ENCODE measurements around the gene BMPR1A. TPM values are rescaled to one million over a fixed set of nuclear protein-coding genes. Genes with fewer than 3 reads are reported as not detected.
A peak's percentile ranks its signal among the peaks of the same experiment; 100 is the strongest.

Gene BMPR1A
- 10 to 100 TPM; 10.8 to 13.6 TPM for total RNA-seq

GRCh38 chr10:86756511-86757112 is at the start of gene BMPR1A:
Gene BMPR1A, plus strand, starts transcription at chr10:86756619. Its CDS starts 119,400 bp downstream, at chr10:86876019.
- POLR2A ChIA-PET, result interaction anchor here (1.0 to 1.6 kb wide), 2 partner anchors 45 to 339 kb away, joined by 6 to 7 read pairs; partner anchors contain the start of genes GLUD1 and SHLD2
- H3K4me3 Mint-ChIP-seq, result peak within 1 kb of the TSS; percentile 90
- no peaks in the 10 kb centered on the region for H3K9me3 Mint-ChIP-seq
- intact Hi-C loops (cut with micrococcal nuclease), result loop anchor here (1.0 to 5.0 kb wide), 3 partner anchors 45 to 336 kb away; partner anchors contain the start of gene GLUD1
- CTCF ChIA-PET, result interaction anchor here (1.0 to 2.8 kb wide), 3 partner anchors 44 to 63 kb away, joined by 5 to 10 read pairs (median 7); no protein-coding TSS in a partner anchor
- peaks cover 1% of the 10 kb centered on the region for H3K27me3 Mint-ChIP-seq
- no peak for DNase-seq
- H3K4me1 Mint-ChIP-seq (ENCODE audit: low read depth), result peaks cover 38% of the 10 kb centered on the region
- H3K36me3 Mint-ChIP-seq, result peaks cover 4% of the 10 kb centered on the region
- peak within 1 kb of the TSS; percentile 57 for H3K27ac Mint-ChIP-seq

- no peaks in the 10 kb centered on the region for H3K36me3 Mint-ChIP-seq
Observed at GRCh38 chr10:86706977-86707376, 49.4 kb upstream of the BMPR1A start.

DNA sequence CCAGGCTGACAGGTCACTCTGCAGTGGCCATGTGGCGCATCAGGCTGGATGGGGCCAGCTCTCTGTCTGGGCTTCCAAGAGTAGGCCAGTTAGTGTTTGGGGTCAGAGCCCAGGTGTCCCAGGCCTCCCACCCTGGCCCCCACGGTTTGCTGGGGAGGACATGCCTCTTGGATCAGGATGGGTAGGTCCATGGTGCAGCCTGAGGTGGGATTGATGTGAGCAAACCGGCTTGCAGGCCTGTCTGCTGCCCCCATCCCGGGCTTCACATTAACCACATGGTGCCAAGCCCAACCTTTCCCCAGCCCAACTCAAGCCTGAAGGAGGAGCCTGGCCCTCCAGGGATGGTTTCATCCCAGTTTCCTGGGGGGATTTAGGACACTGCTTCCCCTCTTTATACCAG is 48.9 kb upstream of the BMPR1A start:
- ChIA-PET CTCF (interaction anchor here (0.9 kb wide), 1 partner anchor 14 kb away, joined by 5 read pairs; no protein-coding TSS in a partner anchor), POLR2A (no interaction called here)
- H3K27me3 Mint-ChIP-seq, result no peaks in the 10 kb centered on the region
- intact Hi-C loops (cut with micrococcal nuclease), result no loop called here
- H3K36me3 Mint-ChIP-seq, result no peaks in the 10 kb centered on the region
- H3K4me3 Mint-ChIP-seq, result no peak overlapping the region
- H3K9me3 Mint-ChIP-seq, result no peaks in the 10 kb centered on the region
- no peak overlapping the region for H3K27ac Mint-ChIP-seq
- H3K4me1 Mint-ChIP-seq (ENCODE audit: low read depth), result peaks cover 11% of the 10 kb centered on the region
- DNase-seq, result no peak

More at GRCh38 chr10:86706977-86707376, 49.4 kb upstream of the BMPR1A start:
- Mint-ChIP-seq H3K4me1 (ENCODE audit: low read depth) (peaks cover 7% of the 10 kb centered on the region), H3K27me3 (no peaks in the 10 kb centered on the region), H3K4me3 (no peak overlapping the region), H3K9me3 (no peaks in the 10 kb centered on the region), H3K27ac (no peak overlapping the region)
- no peak for DNase-seq
- ChIA-PET CTCF (no interaction called here), POLR2A (no interaction called here)
- intact Hi-C loops (cut with micrococcal nuclease), result no loop called here

DNA sequence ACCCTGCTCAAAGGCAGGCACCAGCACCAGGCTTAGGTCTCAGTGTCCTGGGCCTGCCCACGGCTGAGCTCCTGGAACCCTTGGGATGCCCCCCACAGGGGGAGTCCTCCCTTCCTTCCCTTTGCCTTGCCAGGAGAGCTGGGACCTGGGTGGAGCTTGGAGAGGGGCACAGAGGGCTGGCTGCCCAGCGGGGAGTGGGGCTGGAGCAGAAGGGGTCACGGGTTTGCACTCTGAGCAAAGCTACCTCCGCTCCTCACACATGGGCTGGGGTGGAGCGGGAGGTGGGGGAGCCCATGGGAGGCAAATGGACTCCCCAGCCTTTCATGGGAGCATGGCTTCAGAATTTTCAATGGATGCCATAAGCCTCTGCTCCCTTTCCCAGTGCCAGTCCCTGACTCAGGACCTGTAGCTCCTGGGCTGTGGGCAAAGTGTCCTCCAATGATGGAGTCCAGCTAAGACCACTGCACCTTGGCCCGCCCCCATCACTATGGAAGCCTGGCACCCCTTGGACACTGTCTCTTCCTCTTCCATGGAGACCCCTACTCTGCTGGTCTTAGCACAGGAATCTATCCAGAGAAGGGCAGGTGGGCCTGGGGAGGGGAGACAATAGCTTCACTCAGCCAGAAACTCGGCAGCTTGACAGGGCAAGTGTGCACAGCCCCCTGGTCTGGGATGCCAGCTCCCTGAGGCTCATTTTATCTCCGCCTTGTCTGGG is 48.2 kb upstream of the BMPR1A start:
- H3K4me1 Mint-ChIP-seq (ENCODE audit: low read depth), result peaks cover 11% of the 10 kb centered on the region
- no peak for DNase-seq
- CTCF ChIA-PET, result interaction anchor here (0.6 to 0.9 kb wide), 2 partner anchors 15 to 229 kb away, joined by 4 to 5 read pairs; no protein-coding TSS in a partner anchor
- H3K9me3 Mint-ChIP-seq, result no peaks in the 10 kb centered on the region
- no peaks in the 10 kb centered on the region for H3K36me3 Mint-ChIP-seq
- no peak overlapping the region for H3K27ac Mint-ChIP-seq
- intact Hi-C loops (cut with micrococcal nuclease), result no loop called here
- H3K4me3 Mint-ChIP-seq, result no peak overlapping the region
- H3K27me3 Mint-ChIP-seq, result no peaks in the 10 kb centered on the region
- POLR2A ChIA-PET, result interaction anchor here (0.6 kb wide), 1 partner anchor 50 kb away, joined by 4 read pairs; no protein-coding TSS in a partner anchor

GRCh38 chr10:86708783-86709380 is 47.5 kb upstream of the BMPR1A start:
- no peak overlapping the region for H3K4me3 Mint-ChIP-seq
- H3K27ac Mint-ChIP-seq, result peak overlapping the region; percentile 29
- POLR2A ChIA-PET, result no interaction called here
- CTCF ChIA-PET, result interaction anchor here (0.6 kb wide), 1 partner anchor 228 kb away, joined by 4 read pairs; no protein-coding TSS in a partner anchor
- H3K9me3 Mint-ChIP-seq, result no peaks in the 10 kb centered on the region
- intact Hi-C loops (cut with micrococcal nuclease), result no loop called here
- peaks cover 11% of the 10 kb centered on the region for H3K4me1 Mint-ChIP-seq (ENCODE audit: low read depth)
- no peaks in the 10 kb centered on the region for H3K36me3 Mint-ChIP-seq
- no peaks in the 10 kb centered on the region for H3K27me3 Mint-ChIP-seq
- no peak for DNase-seq

- intact Hi-C loops (cut with micrococcal nuclease), result loop anchor here (2.0 to 5.0 kb wide), 3 partner anchors 187 to 385 kb away; partner anchors contain the start of genes GLUD1, SHLD2 and WAPL
- no peak for DNase-seq
- H3K9me3 Mint-ChIP-seq, result no peaks in the 10 kb centered on the region
- peaks cover 11% of the 10 kb centered on the region for H3K4me1 Mint-ChIP-seq (ENCODE audit: low read depth)
- H3K4me3 Mint-ChIP-seq, result peak overlapping the region; percentile 49
- H3K27me3 Mint-ChIP-seq, result no peaks in the 10 kb centered on the region
- CTCF ChIA-PET, result no interaction called here
- H3K36me3 Mint-ChIP-seq, result no peaks in the 10 kb centered on the region
- POLR2A ChIA-PET, result no interaction called here
- H3K27ac Mint-ChIP-seq, result no peak overlapping the region
Observed at GRCh38 chr10:86709396-86710185, 46.8 kb upstream of the BMPR1A start.

DNA sequence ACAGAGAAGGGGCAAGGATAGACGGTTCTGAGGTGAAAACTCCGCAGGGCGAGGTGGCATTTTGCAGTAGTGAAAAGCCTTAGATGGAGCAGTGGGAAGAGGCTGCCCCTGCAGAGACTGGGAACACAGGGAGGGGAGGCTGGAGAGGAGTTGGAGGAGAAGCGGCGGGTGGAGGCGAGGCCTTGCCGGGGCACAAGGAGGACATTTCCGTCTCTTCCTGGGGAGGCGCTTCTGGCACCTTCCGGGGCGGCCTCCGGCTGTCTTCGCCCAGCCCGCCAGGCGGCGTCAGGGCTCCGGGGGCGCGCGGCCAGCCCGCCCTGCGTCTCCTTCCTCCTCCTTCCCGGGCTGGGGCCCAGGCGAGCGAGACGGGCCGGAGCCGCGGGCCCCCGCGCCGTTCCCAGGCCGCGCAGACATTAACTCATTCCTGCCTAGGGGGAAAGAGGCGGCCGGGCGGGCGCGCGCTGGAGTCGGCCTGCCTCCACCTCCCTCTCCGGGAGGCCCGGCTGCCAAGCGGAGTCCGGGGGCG is 45.4 kb upstream of the BMPR1A start:
- intact Hi-C loops (cut with micrococcal nuclease), result loop anchor here (1.0 to 5.0 kb wide), 5 partner anchors 45 to 384 kb away; partner anchors contain the start of genes BMPR1A, GLUD1, SHLD2 and WAPL
- no peaks in the 10 kb centered on the region for H3K9me3 Mint-ChIP-seq
- ChIA-PET CTCF (interaction anchor here (1.0 to 1.6 kb wide), 3 partner anchors 17 to 188 kb away, joined by 3 to 10 read pairs (median 7); no protein-coding TSS in a partner anchor), POLR2A (interaction anchor here (0.6 to 1.5 kb wide), 4 partner anchors 45 to 310 kb away, joined by 3 to 6 read pairs (median 4); partner anchors contain the start of gene BMPR1A)
- peaks cover 11% of the 10 kb centered on the region for H3K4me1 Mint-ChIP-seq (ENCODE audit: low read depth)
- peak; percentile 89 for DNase-seq
- peak overlapping the region; percentile 75 for H3K4me3 Mint-ChIP-seq
- no peaks in the 10 kb centered on the region for H3K36me3 Mint-ChIP-seq
- peak overlapping the region; percentile 89 for H3K27ac Mint-ChIP-seq
- no peaks in the 10 kb centered on the region for H3K27me3 Mint-ChIP-seq

DNA sequence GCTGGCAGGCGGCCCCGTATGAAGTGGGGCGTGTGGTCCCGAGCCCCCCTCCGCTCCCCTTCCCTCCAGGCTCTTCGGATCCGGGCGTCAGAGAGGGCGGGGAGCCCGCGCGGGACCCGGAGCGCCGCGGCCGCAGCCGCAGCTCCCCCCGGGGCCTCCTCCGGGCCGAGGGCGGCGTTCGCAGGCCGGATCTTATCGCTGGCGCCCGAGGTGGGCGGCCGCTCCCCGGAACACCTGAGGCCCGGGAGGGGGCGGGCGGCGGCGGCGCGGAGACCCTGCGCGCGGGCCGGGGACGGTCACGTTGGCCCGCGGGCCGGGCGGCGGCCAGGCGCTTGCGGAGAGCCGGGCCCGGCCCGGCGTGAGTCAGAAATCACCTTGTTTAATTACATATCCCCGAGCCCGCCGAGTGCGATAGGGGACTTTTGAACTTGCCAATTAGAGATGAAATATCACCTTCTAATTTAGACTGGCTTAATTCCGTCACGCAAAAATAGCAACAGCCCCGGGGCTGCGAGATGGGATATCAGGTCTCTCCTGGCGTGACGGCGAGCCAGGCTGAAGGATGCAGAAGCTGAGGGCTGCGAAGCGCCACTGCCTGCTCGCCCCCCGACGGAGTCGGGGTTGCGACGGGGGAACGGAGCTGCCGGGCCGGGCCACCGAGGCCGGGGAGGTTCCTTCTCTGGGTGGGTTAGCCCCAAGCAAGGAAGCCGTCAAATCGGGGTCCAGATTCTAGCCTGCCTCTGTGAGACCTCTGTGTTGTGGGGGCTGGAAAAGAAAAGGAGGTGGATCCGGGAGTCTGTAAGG is 44.7 kb upstream of the BMPR1A start:
- Mint-ChIP-seq H3K9me3 (no peaks in the 10 kb centered on the region), H3K4me3 (peak overlapping the region; percentile 81), H3K27ac (peak overlapping the region; percentile 88), H3K4me1 (ENCODE audit: low read depth) (peaks cover 11% of the 10 kb centered on the region), H3K27me3 (no peaks in the 10 kb centered on the region), H3K36me3 (no peaks in the 10 kb centered on the region)
- DNase-seq, result peak; percentile 66
- intact Hi-C loops (cut with micrococcal nuclease), result loop anchor here (1.0 to 5.0 kb wide), 5 partner anchors 45 to 383 kb away; partner anchors contain the start of genes BMPR1A, GLUD1, SHLD2 and WAPL
- POLR2A ChIA-PET, result interaction anchor here (0.6 to 1.5 kb wide), 6 partner anchors 44 to 310 kb away, joined by 3 to 6 read pairs (median 4); partner anchors contain the start of gene BMPR1A
- CTCF ChIA-PET, result interaction anchor here (0.5 to 1.6 kb wide), 6 partner anchors 18 to 189 kb away, joined by 3 to 10 read pairs (median 6); no protein-coding TSS in a partner anchor

GRCh38 chr10:86712317-86712707 is 44.1 kb upstream of the BMPR1A start:
- POLR2A ChIA-PET, result interaction anchor here (1.0 to 1.5 kb wide), 3 partner anchors 44 to 254 kb away, joined by 3 to 6 read pairs (median 4); partner anchors contain the start of gene BMPR1A
- intact Hi-C loops (cut with micrococcal nuclease), result loop anchor here (5.0 kb wide), 1 partner anchor 190 kb away; the partner anchor contains the start of gene WAPL
- Mint-ChIP-seq H3K36me3 (no peaks in the 10 kb centered on the region), H3K9me3 (no peaks in the 10 kb centered on the region), H3K27ac (peak overlapping the region; percentile 88), H3K4me1 (ENCODE audit: low read depth) (peaks cover 11% of the 10 kb centered on the region), H3K27me3 (no peaks in the 10 kb centered on the region), H3K4me3 (peak overlapping the region; percentile 81)
- no peak for DNase-seq
- CTCF ChIA-PET, result interaction anchor here (0.6 to 1.6 kb wide), 5 partner anchors 34 to 207 kb away, joined by 3 to 10 read pairs (median 5); no protein-coding TSS in a partner anchor

DNA sequence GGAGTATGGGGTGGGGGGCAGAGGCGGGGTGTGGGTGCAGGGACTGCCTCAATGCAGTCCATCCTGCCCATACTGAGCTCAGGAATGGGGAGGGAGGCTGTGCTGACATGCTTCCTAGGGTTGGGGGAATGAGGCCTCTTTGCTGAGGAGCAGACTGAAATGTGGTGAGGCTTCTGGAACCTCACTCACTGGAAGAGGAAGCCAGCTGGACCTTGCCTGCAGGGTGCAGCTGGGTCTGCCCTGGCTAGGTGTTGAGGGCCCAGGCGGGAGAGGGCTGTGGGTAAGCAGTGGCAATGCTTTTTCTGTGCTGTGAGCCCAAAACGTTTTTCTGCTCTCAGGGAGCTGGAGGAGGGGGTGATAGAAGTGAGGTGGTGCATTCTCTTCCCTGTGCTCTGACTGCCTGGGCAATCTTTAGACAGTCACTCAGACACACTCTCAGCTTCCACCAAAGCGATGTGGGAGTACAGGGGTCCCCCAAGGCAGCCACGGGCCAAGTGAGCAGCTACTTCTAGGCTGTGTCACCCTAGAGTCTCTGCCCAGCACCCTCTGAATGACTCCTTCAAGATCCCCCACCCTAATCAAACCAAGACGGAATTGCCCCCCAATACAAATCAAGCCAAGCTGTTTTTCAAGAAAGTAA is 41.1 kb upstream of the BMPR1A start:
- peaks cover 1% of the 10 kb centered on the region for H3K27me3 Mint-ChIP-seq
- DNase-seq, result no peak
- intact Hi-C loops (cut with micrococcal nuclease), result no loop called here
- H3K9me3 Mint-ChIP-seq, result no peaks in the 10 kb centered on the region
- no peak overlapping the region for H3K27ac Mint-ChIP-seq
- peaks cover 8% of the 10 kb centered on the region for H3K4me1 Mint-ChIP-seq (ENCODE audit: low read depth)
- CTCF ChIA-PET, result no interaction called here
- H3K36me3 Mint-ChIP-seq, result no peaks in the 10 kb centered on the region
- H3K4me3 Mint-ChIP-seq, result no peak overlapping the region
- POLR2A ChIA-PET, result no interaction called here
